Measurements from ENCODE around the gene MICAL3.
"Not testable (repeated sequence)": the region's sequence is repeated elsewhere in the genome, so short reads cannot be mapped to it uniquely, and the experiment has no call there.

The MICAL3 gene

GRCh38 chr22:17876878-17877855 is 147.2 kb downstream of the MICAL3 start:
- FAIRE-seq, result not testable (repeated sequence)

- FAIRE-seq, result no peak
These were observed 148.0 kb downstream of the MICAL3 start for GRCh38 chr22:17876306-17876831.

GRCh38 chr22:17875631-17876030 is 148.7 kb downstream of the MICAL3 start:
- no peak for FAIRE-seq

- no peak for FAIRE-seq
These were observed 149.2 kb downstream of the MICAL3 start for GRCh38 chr22:17875156-17875555.

- no peak for FAIRE-seq
These were observed 150.0 kb downstream of the MICAL3 start for GRCh38 chr22:17874231-17874905.

GRCh38 chr22:17873804-17874203 is 150.6 kb downstream of the MICAL3 start:
- FAIRE-seq, result no peak

GRCh38 chr22:17873116-17873515 is 151.2 kb downstream of the MICAL3 start:
- FAIRE-seq, result no peak

- FAIRE-seq, result no peak
These were observed 151.9 kb downstream of the MICAL3 start for GRCh38 chr22:17872471-17872870.

GRCh38 chr22:17871726-17872458 is 152.5 kb downstream of the MICAL3 start:
- no peak for FAIRE-seq

GRCh38 chr22:17870407-17870806 is 154.0 kb downstream of the MICAL3 start:
- no peak for FAIRE-seq

- no peak for FAIRE-seq
These were observed 154.9 kb downstream of the MICAL3 start for GRCh38 chr22:17869285-17870096.

- FAIRE-seq, result no peak
These were observed 155.6 kb downstream of the MICAL3 start for GRCh38 chr22:17868771-17869170.

GRCh38 chr22:17867160-17867785 is 157.1 kb downstream of the MICAL3 start:
- FAIRE-seq, result no peak

- no peak for FAIRE-seq
These were observed 157.7 kb downstream of the MICAL3 start for GRCh38 chr22:17866621-17867020.

GRCh38 chr22:17866127-17866526 is 158.2 kb downstream of the MICAL3 start:
- FAIRE-seq, result no peak

- no peak for FAIRE-seq
These were observed 158.9 kb downstream of the MICAL3 start for GRCh38 chr22:17865183-17866055.

- no peak for FAIRE-seq
These were observed 159.8 kb downstream of the MICAL3 start for GRCh38 chr22:17864398-17865182.

- no peak for FAIRE-seq
These were observed 161.6 kb downstream of the MICAL3 start for GRCh38 chr22:17862646-17863181.

GRCh38 chr22:17861909-17862308 is 162.5 kb downstream of the MICAL3 start:
- no peak for FAIRE-seq

Measured in TTC549 (cell line).